Gastroesophageal sphincter (tissue), 3 donors: ENCODE measurements around the gene RAMP2.

Source experiments
- POLR2A ChIP-seq, 2 donors: fragments of 450-650 bp; IDR thresholded peaks; one replicate each; pipeline ENCODE4 v1.6.1; 2017; ENCODE audit warnings: antibody characterized with exemption in 2 of 2, mild to moderate bottlenecking in 2 of 2, moderate library complexity in 1 of 2
- POLR2AphosphoS5 ChIP-seq: sonication (generic); formaldehyde crosslinking; IDR thresholded peaks from one replicate; pipeline ENCODE4 v1.6.1; 2017; ENCODE audit warnings: antibody characterized with exemption
- TF ChIP-seq, protein P1 (sequence below), 4 experiments: fragments of 200-600 bp in 2 of 4; fragments of 450-650 bp in 2 of 4; sonication (generic) in 1 of 4; IDR thresholded peaks; one replicate each; pipeline ENCODE4 v1.5.1; 2017 to 2019; ENCODE audit warnings: antibody characterized with exemption in 4 of 4, mild to moderate bottlenecking in 2 of 4, moderate library complexity in 2 of 4

DNA sequence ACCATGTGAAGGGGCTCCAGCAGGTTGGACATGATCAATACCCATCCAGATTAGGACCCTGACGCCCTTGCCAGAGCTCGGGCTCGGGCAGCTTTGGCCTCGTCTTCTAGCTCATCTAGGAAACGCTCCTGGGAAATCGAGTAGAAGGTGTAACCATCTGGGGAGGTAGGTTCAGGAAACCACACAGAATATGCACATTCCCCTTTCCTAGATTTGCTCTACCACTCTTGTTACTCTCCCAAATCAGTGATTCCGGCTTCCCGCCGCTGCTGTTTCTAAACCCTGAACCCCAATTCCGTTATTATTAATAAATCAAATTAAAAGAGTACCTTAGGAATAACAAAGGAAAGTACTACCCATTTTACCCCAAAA lies 37.0 kb downstream of the RAMP2 start:
- TF ChIP-seq, protein P1, sequence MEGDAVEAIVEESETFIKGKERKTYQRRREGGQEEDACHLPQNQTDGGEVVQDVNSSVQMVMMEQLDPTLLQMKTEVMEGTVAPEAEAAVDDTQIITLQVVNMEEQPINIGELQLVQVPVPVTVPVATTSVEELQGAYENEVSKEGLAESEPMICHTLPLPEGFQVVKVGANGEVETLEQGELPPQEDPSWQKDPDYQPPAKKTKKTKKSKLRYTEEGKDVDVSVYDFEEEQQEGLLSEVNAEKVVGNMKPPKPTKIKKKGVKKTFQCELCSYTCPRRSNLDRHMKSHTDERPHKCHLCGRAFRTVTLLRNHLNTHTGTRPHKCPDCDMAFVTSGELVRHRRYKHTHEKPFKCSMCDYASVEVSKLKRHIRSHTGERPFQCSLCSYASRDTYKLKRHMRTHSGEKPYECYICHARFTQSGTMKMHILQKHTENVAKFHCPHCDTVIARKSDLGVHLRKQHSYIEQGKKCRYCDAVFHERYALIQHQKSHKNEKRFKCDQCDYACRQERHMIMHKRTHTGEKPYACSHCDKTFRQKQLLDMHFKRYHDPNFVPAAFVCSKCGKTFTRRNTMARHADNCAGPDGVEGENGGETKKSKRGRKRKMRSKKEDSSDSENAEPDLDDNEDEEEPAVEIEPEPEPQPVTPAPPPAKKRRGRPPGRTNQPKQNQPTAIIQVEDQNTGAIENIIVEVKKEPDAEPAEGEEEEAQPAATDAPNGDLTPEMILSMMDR (IDR thresholded peaks at IDR 0.05), result no peak
- TF ChIP-seq POLR2A (IDR thresholded peaks at IDR 0.05) (no peak), POLR2AphosphoS5 (no peak)
